HPDE6-E6E7 (cell line): ENCODE results near the gene BBOF1.
A peak's percentile ranks its signal among the peaks of the same experiment; 100 is the strongest.

ENCODE experiments used
- DNase-seq: peaks from one replicate; pipeline ENCODE4 v3.0.0; 2011; ENCODE audit warnings: missing footprints; ENCODE audit errors: extremely low spot score

Gene BBOF1

DNA sequence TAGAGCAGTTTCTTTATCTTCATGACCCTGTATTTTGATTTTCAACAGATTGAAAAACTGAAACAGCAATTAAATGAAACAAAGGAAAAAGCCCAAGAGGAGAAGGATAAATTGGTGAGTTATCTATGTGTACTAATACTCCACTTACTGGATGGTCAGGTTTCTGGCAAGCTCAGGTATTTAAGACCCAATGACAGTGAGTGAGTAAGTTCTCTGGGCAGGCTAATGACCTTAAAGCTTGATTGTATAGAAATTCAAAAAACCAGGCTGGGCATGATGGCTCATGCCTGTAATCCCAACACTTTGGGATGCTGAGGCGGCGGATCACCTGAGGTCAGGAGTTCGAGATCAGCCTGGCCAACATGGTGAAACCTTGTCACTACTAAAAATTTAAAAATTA lies 10.0 kb downstream of the BBOF1 start:
- peak; percentile 51 for DNase-seq

DNA sequence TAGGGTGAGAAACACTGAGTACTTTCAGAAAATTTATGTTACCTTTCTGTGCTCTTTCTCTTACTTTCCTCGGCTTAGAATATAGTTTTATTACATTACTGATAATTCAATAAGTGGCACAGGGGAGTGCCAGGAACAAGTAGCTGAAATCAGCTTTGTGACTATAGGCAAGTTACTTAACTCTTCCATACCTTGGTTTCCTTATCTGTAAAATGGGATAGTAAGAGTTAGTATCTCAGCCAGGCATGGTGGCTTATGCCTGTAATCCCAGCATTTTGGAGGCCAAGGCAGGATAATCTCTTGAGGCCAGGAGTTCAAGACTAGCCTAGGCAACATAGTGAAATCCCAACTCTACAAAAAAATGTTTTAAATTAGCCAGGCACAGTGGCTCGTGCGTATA lies 15.4 kb downstream of the BBOF1 start:
- no peak for DNase-seq

DNA sequence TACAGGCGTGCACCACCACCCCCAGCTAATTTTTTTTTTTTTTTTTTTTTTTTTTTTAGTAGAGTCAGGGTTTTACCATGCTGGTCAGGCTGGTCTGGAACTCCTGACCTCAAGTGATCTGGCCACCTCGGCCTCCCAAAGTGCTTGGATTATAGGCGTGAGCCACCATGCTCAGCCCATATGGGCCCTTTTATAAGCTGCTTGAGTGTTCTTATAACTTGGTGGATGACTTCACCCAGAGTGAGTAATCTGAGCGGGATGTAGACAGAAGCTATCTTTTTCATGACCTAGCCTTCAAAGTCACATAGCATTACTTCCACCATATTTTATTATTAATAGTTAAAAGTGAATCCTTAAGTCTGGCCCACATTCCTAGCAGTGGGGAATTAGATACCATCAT lies 16.4 kb downstream of the BBOF1 start:
- DNase-seq = no peak

DNA sequence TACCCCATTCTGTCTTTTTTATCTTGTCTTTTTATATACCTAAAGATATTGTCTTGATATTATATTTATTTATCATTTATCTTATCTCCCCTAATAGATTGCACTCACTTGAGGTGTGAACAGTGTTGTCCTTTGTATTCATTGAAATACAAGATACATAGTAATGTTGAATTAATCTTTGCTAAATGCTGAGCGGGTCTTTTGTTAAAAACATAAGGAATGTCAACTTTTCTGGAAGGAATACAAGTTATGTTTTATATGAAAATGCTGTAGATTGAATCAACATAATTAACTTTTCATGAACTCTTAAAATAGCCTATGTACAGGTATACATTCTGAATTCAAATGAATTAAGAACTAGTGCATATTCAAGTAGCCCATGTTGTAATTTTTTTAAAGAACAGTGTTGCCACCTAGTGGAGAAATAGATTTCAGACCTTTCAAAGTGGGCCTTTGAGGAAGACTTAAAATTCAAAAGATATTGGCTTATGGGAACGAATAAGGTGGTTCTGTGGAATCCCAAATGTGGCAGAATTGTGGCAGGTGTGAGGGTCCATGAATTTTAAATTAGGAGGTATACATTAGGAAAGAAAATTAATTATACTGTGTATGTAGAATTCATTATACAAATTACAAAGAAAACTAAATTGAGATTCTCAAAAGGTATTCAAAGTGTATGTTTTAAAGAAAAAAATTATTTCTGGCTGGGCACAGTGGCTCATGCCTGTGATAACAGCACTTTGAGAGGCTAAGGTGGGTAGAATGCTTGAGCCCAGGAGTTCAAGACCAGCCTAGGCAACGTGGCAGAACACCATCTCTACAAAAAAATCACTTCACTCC lies 19.1 kb downstream of the BBOF1 start:
- DNase-seq = no peak

DNA sequence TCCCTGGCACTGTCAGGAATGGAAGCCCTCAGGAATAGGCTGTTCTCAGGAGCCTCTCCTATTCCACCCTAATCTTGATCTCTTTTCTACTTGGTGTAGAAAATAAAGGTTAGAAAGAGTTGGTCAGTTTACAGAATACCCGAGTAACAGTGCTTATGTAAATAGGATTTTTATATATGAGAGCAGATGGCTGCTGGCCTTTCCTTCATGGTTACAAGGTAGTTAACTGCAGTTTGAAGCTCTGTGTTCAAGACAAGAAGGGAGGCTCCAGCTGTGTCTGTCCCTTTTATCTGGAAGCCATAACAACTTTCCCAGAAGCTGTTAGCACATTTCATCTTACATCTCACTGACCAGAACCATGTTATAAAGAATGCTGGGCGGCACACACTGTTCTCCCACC lies 23.1 kb downstream of the BBOF1 start:
- no peak for DNase-seq

DNA sequence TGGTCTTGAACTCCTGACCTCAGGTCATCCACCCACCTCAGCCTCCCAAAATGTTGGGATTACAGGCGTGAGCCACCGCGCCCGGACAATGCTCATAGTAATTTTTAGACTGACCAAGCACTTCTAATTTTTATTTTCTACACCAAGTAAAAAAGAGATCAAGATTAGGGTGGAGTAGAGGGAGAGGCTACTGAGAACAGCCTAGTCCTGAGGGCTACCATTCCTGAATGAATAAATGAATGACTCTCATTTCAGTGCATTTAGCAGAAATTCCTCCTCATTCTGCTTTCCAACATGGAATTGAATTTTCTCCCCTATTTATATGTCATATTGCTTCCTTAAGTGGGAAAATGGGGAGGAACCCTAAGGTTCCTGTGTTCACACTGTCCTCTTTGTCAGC lies 26.4 kb downstream of the BBOF1 start:
- DNase-seq = no peak

DNA sequence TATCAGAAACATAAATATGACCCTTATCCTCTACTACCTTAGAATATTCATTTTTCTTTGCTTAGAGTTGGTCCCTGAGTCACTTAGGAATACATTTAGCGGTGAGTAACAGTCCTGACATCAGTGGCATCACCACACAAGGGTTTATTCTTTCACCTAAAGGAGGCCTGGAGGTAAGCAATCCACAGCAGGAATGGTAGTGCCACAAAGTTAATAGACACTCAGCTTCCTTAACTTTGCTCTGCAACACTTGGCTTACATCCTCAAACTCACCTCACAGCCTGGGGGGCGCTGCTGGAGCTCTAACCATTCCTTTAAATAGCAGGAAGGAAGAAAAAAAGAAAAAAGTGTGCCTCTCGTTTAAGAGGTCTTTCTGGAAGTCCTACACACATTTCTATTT lies 29.1 kb downstream of the BBOF1 start:
- DNase-seq = peak; percentile 38

DNA sequence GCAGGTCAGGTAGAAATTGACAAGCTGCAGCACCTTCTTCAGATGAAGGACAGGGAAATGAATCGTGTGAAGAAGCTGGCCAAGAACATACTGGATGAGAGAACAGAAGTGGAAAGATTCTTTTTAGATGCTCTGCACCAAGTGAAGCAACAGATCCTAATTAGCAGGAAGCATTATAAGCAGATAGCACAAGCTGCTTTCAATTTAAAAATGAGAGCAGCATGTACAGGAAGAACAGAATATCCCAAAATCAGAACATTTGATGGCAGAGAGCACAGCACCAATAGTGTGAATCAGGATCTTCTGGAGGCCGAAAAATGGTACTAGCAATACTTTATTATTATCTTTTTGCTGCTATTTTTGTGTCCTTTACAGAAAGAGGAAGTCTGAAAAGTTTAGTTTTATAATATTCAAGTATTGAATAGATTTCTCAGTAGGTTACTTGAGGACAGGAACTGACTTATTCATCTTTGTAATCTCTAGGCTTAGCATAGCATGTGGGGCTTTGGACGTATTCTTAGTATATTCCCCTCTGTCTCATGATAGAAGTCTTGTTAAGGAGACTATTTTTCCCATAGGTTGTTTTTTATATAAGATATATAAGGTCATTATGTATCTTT lies 30.8 kb downstream of the BBOF1 start:
- DNase-seq = no peak

DNA sequence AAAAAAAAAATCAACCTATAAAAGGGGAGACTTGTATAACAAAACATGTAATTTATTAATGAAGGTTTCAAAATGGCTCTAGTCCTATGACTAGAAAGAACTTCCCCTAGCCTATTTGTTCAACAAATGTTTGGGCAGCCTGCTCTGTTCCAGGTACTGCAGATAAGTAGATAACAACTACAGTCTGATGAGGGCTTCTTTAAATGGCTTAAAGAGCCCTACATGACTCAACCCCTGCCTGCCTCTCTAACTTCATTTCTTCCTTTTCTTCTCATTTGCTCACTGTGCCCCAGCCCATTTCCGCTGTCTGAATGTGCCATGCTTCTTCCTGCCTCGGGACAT lies 43.6 kb downstream of the BBOF1 start:
- no peak for DNase-seq

DNA sequence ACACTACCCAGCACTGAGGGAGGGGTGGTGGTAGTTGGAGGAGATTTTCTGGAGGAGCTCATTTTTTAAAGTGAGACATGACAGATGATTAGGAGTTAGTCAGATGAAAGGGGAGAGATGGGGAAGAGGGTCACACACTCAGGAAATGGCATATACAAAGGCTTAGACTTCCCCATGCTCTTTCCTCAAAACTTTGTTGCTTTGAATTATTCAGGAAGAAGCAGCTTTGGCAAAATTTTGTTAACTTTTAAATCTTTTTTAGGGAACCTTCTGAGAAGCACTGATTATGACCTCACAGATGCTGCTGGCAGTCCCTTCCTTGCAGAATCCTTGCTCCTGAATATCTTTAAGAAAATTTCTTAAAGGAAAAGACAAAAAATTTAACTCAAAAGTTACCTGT lies 45.3 kb downstream of the BBOF1 start:
- no peak for DNase-seq

DNA sequence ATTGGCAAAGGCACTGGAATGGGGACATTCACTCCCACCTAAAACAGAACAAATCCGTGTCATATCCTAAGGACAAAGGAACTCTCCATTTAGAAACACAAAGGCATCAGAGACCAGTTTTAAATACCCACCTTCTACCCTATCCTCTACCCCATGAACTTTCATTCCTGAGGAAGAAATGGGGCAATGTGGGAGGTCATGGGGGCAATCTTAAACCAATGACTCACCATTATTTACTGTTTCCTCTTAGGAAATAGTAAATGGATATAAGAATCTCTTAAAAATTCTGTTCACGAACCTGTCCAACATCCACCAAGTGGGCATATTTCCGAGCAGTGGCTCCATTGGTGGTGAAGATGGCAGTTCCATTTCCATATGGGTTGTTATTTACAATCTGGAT lies 45.7 kb downstream of the BBOF1 start:
- DNase-seq = no peak

DNA sequence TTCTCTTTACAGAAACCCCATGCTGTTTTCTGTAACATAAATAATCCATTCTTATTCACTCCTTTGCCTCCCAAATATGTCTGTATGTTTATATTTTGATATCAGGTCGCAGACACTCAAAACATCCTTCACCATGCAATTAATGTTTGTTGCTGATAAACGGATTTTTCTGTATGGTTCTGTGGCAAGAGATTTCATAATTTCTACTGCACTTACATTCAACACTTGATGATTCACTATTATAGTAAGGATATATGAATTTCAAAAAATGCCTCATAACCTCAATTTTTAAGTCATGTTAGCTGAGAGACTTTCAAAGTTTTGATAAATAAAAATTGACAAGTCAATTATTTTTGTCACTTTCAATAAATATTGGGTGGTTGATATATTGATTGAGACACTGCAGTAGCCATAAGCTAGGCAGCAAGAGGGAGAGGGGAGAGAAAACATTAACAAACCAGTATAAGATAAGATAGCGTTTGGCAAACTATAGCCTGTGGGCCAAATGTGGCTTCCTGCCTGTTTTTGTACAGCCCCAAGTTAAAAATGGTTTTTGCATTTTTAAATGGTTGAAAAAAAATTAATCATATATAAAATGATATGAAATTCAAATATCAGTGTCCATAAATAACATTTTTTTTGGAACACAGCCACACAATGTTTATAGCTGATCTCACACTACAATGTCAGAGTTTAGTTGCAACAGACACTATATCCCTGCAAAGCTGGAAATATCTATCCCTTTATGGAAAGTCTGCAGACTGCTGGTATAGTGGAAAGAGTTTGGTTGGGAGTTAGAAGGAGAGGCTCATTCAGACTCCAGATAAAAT lies 46.8 kb downstream of the BBOF1 start:
- no peak for DNase-seq

DNA sequence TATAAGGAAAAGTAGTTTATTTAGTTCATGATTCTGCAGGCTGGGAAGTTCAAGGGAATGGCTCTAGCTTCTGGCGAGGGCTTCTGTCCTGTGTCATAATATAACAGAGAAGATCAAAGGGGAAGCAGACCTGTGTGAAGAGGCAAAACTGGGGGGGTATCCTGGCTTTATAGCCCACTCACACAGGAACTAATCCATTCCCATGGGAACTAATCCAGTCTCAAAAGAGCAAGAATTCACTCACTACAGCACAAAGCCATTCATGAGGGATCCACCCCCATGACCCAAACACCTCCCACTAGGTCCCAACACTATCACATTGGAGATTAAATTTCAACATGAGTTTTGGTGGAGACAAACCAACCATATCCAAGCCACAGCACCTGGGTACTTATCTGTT lies 58.3 kb downstream of the BBOF1 start:
- DNase-seq = no peak

DNA sequence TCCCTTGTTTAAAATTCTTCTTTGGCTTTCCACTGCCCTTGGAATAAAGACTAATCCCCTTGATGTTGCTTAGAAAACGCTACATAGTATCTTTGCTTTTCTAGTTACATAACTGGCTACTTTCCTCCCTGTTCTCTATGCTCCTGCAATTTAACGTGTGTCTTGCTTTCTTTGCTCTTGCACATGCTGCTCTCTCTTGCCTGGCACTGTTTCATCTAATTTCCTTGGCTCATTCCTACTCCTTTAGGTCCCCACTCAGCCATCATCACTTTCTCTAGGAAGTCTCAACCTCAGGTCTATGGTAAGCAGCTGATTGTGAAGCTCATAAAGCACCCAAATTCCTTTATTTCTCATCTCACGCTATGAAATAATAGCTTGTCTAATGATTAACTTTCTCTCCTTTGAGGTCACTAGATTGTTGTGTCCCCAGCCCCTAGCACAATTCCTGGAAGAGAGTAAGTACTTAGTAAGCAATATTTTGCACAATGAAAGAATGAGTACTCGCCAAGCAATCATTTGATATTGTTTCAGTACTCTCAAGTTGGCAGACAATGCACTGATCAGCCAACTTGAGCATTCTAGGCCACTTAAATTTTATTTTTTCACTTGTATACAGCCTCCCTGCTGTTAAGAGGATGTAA lies 61.8 kb downstream of the BBOF1 start:
- no peak for DNase-seq

DNA sequence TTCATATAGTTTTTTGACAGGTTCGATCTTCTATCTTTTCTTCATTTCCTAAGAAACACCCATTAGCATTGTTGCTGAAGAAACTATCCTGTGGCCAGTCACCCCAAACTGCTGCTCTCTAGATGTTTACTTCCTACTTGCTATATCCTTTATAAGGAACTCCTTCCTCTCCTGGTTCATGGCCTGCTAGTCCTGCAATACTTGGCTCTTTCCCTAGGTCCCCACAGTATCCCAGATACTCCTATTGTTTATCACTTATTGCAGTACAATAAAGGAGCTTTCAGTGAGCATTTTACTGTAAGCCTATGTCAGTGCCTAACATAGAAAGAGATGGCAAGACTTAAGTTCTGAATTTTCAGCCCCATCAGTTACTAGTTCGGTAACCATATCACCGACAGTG lies 62.3 kb downstream of the BBOF1 start:
- DNase-seq = no peak

DNA sequence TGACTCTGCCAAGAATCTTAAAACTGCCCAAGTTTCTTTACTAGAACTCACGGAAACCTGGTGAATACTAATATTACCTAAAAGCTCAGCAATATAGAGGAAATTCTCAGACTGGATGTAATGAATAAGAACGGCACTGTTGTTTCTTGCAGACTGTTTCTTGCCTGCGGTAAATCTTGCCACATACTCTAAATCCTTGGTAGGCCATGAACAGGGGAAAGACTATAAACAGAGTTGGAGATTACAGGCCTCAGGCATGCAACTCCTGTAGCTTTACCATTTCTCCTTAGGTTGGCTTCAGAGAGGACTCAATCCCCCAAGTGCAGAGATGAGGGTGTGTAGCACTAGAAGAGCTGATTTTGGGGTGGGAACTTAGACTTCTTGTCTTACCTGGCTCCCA lies 64.0 kb downstream of the BBOF1 start:
- no peak for DNase-seq

DNA sequence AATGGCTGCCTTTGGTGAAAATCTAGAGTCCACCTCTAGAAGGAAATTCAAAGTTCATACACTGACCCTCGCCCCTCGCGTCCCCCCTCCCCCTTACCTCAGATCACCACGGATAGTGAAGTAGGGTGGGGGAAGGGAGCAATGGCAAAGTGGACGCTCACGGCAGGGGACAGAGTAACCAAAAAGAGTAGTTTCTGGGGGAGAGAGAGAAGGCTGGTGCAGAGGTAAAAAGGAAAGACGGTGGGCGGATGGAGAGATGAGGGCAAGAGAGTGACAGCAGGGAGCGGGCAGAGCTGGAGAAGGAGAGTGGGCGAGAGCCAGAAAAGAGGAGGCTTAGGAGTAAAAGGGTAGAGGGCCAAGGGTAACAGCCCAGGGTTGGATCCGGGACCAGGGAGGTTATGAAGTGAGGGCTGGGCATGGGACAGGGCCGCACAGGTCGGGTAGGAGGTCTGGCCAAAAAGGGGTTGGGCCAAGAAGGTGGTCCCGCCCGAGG lies 64.7 kb downstream of the BBOF1 start:
- no peak for DNase-seq

DNA sequence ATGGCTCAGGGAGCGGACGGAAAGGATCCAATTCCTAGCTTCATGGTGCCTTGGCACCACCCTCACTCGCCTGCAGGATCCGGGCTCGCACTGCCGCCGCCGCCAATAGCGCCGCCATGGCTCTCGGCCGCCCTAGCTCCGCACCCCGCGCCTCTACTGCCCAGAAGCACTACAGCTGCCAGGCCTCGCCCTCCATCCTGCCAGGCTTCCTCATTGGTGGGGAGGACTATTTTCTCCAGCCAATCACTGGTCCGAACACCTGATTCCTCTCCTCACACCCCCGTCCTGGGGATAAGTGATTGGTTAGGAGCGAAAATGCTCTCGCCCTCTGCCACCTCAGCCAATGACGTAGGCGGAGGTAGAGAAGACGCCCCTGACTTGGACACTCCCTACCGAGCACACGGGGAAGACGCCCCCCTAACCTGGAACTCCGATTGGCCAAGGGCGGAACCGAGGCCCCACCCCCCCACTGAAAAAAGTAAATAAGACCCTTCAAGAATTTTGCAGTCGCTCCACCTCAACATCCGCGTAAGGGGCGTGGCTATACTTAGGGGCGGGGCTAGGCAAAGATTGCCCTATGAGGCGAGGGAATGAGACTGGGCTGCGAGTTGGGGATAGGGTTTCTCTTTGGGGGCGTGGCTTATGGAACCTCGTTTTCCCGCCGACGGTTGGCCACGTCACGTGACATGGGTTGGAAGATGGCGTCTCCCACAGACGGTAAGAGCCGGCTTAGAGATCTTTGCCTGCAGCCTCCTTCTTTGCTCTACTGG lies 65.3 kb downstream of the BBOF1 start, which contains the start of the genes ALDH6A1 and LIN52:
TSS of gene ALDH6A1 (minus strand) at position 177 of the 770 bp plus-strand sequence. CDS start at position 118, 59 bp downstream.
TSS of gene LIN52 (plus strand) at position 680 of the 770 bp plus-strand sequence. CDS start at position 699, 19 bp downstream.
- peak; percentile 100 for DNase-seq

DNA sequence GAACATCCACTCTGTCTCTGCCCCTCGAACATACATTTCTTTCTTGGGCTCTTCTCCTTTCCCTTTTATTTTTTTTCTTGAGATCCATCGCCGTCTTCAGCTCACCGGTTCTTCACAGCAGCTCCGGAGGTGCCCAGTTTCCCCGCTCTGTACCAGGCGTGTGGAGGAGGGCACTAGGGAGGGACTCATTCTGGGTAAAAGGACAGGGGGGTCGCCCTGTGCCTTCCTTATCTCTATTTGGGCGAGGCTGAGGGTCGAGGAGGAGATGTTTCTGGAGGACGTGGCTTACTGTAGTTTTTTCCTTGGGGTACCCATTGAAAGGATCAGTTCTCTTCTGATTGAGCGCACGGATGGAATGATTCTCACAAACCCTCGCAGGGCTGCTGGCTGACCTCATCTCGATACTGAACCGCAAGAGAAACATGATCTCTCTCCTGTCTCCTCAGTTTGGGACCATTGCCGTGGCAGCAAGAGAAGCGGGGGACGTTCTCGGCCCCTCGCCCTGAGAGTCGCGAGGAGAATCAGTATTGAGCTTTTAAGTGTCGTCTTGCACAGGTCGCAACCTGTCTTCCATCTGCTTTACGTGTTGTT lies 66.0 kb downstream of the BBOF1 start:
- DNase-seq = no peak

DNA sequence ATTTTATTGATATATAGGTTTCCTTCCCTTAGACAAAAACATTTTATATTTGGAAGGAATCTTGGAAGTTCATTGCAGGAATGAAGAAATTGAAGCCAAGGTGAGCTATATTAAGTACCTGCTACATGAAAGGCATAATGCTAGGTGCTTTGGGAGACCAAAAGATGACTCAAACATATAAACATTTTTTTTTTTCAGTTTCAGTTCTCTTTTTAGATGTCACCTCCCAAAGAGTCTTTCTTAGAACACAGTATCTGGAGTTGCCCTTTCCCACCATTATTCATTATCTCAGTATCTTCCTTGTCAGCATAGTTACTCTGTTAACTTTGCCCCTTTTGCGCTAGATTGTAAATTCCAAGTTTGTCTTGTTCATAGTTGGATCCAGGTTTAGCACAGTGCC lies 66.7 kb downstream of the BBOF1 start:
- DNase-seq = no peak
